GM15510 (cell line): Measurements from ENCODE around the gene ELP1.

ENCODE experiments used
- POLR2A ChIP-seq: IDR thresholded peaks from 3 replicates; pipeline ENCODE4 v1.6.1; 2011; ENCODE audit warnings: borderline replicate concordance; ENCODE audit not compliant: insufficient read length; ENCODE audit errors: extremely low read depth

Gene ELP1

DNA sequence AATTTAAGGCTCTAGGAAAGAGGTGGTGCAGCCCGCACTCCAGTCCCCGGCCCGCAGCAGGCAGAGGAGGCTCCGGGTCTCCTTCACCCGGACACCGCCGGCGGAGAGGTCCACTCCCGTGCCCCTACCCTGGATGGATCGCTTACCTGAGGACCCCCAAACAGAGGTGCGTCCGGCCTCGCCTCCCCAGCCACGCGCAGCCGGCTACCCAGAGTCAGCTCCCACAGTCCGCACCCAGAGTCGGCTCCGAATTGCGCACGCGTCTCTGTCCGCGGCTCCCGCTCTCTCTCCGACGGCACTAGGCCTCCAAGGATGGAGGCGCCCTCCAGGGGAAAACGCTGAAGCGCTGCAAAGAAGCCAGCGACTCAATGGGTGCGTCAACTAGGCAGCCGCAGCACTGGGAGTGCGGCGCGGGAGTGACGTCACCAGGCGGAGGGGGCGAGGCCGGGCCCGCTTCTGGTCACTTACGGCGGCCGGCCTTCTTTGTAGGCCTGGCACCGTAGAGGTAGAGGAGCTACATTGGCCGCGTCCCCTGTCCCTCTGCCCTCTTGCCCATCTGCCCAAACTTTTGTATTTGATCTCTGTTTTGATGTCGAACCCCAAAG lies at the start of gene ELP1:
ELP1 (minus strand) TSS at position 407 of the 605 bp plus-strand sequence. CDS start 2,978 bp downstream, outside the sequence.
- peak; percentile 67 for TF ChIP-seq POLR2A

GRCh38 chr9:108980893-108981292 lies 47.0 kb upstream of the ELP1 start:
- no peak for TF ChIP-seq POLR2A

DNA sequence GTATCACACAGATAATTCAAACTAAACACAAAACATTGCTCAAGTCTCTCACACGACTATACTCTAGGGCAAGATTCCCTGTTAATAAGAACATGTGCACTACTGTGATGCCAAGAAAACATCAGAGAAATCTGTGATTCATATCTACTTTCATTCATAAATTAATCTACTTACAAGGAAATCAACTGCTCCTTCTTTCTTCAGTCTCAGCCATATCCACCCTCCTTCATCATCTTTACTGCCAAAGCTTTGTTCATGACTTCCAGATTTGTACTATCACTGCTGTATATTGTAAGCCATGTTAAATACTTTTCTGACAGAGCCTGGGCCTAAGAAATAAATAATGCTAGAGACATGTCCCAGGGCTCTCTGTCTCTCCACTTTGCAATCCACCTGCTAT lies 44.3 kb upstream of the ELP1 start:
- TF ChIP-seq POLR2A = no peak

GRCh38 chr9:108973895-108974294 lies 40.0 kb upstream of the ELP1 start:
- no peak for TF ChIP-seq POLR2A

- no peak for TF ChIP-seq POLR2A
These were observed 38.8 kb upstream of the ELP1 start for GRCh38 chr9:108972626-108973209.

- TF ChIP-seq POLR2A = no peak
These were observed 38.3 kb upstream of the ELP1 start for GRCh38 chr9:108972186-108972585.

DNA sequence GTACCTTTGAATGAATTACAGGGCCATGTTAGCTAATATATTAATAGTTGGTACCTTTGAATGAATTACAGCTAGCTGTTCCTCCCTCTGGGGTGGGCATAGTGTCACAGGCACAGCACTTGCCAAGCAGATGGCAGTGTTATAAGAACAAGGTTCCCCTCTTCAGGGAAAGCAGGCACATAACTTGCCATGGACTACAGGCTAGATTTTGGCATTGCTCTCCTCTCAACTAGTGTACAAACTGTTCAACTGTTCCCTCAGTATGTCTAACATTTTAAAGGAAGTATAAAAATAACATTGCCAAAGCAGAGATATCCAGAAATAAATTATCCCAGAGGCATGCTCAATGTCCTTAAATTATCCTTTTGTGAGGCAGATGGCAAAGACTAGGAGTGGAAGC lies 34.0 kb upstream of the ELP1 start:
- no peak for TF ChIP-seq POLR2A

GRCh38 chr9:108963459-108964143 lies 29.7 kb upstream of the ELP1 start:
- no peak for TF ChIP-seq POLR2A

- no peak for TF ChIP-seq POLR2A
These were observed 27.2 kb upstream of the ELP1 start for GRCh38 chr9:108961151-108961550.

- no peak for TF ChIP-seq POLR2A
These were observed 26.4 kb upstream of the ELP1 start for GRCh38 chr9:108960331-108960730.

DNA sequence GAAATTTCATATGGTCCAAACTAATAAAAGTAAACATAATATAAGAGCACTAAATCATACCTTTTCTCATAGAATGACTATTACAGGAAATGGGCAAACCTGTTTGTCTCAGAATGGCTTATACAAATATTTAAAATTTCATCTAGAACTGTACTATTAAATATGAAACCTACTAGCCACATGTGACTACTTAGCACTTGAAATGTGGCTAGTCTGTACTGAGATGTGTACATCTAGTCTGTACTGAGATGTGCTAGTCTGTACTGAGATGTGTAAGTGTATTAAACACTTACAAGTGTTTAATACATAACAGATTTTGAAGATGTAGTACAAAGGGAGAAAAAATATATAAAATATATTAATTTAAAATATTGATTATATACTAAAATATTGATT lies 22.7 kb upstream of the ELP1 start:
- no peak for TF ChIP-seq POLR2A

GRCh38 chr9:108956022-108956630 lies 22.2 kb upstream of the ELP1 start:
- no peak for TF ChIP-seq POLR2A

DNA sequence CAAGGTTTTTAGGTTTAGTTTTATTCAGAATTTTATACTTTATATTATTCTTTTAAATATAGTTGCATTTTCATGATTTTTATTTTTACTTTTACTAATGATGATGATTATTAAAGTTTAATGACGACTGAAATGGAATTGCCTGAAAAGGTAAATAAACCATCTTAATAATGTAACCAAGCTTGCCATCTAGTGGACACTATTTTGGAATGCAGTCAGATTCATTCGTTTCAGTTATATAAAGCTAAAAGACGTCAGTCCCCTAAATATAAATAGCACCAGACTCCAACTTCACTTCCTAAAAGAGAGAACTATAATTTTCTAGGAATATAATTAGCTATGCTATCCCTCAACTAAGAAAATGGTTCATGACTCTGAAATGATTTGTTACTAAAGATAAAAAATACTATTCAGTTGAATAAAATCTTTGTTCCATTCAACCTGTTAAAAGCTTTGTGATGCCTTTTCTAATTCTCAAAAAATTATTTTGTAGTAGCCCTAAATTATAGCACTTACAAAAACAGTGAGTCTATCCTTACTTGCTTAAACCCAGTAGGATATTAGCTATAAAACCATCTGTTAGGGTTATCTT lies 20.2 kb upstream of the ELP1 start:
- TF ChIP-seq POLR2A = no peak

DNA sequence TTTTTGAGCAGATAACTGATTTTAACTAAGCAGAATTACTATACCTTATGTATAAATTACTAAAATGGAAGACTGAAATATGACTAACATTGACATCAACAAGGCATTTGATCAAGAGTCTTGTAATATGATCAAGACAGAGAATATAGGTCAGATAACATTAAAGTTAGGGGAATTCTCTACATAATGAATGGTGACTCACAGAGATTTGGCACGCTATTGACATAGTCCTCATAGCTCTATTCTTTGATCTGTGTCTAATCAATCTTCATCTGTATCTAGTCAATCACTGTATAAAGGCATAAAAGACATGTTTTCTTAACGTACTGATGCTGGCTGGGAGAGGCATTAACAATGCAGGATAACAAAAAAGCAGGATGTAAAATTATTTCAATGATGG lies 17.7 kb upstream of the ELP1 start:
- TF ChIP-seq POLR2A = no peak

DNA sequence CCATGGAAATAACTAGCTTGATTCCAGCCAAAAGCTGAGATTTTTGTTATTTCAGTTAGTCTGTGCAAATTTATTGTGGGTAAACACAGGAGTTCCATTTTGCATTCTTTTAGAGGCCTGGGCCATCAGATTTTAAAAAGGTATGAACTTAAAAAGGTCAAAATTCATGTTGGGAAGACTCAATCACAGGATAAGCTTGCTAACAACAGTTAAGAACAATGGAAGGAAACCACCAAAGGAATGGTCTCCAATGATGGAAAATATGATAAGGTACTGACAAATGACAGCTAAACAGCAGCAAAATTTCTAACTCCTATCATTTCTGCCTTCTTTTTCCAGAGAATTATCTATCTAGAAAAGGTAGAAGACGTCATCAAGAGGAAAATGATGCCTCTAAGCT lies 16.2 kb upstream of the ELP1 start:
- no peak for TF ChIP-seq POLR2A
